ENCODE measurements around the gene RBM42. TPM values are rescaled to one million over a fixed set of nuclear protein-coding genes. Genes with fewer than 3 reads are reported as not detected.

Gene RBM42
- total and polyA plus RNA-seq, 9 of the 15 experiments (the other 6 are each of a cell fraction or from before 2014, with no cell fraction given), result 5.7 to 149 (median 32.4) TPM

DNA sequence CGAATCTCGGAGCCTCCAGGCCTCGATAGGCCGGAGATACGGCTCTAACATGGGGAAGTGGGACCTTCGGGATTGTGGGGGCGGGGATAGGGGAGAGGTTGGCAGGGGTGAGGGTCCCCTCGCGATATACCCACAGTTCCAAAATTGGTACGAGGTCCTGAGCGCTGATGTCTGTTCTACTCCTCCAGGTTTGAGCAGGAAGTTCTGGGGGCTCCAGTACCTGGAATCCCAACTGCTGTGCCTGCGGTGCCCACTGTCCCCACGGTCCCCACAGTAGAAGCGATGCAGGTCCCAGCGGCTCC, 447 bp downstream of the RBM42 start (continued):
- no peak for TF ChIP-seq POLR2A (conservative IDR thresholded peaks at IDR 0.05)
- no peak for TF ChIP-seq HMG20A (CRISPR knock-in tag; conservative IDR thresholded peaks at IDR 0.05)
- TF ChIP-seq ASH1L (IDR thresholded peaks at IDR 0.05; ENCODE audit: borderline replicate concordance, low read depth, partially characterized antibody), result no peak
- peak; percentile 35 for TF ChIP-seq ARID4B (CRISPR knock-in tag; IDR thresholded peaks at IDR 0.05)
- TF ChIP-seq, protein P1, sequence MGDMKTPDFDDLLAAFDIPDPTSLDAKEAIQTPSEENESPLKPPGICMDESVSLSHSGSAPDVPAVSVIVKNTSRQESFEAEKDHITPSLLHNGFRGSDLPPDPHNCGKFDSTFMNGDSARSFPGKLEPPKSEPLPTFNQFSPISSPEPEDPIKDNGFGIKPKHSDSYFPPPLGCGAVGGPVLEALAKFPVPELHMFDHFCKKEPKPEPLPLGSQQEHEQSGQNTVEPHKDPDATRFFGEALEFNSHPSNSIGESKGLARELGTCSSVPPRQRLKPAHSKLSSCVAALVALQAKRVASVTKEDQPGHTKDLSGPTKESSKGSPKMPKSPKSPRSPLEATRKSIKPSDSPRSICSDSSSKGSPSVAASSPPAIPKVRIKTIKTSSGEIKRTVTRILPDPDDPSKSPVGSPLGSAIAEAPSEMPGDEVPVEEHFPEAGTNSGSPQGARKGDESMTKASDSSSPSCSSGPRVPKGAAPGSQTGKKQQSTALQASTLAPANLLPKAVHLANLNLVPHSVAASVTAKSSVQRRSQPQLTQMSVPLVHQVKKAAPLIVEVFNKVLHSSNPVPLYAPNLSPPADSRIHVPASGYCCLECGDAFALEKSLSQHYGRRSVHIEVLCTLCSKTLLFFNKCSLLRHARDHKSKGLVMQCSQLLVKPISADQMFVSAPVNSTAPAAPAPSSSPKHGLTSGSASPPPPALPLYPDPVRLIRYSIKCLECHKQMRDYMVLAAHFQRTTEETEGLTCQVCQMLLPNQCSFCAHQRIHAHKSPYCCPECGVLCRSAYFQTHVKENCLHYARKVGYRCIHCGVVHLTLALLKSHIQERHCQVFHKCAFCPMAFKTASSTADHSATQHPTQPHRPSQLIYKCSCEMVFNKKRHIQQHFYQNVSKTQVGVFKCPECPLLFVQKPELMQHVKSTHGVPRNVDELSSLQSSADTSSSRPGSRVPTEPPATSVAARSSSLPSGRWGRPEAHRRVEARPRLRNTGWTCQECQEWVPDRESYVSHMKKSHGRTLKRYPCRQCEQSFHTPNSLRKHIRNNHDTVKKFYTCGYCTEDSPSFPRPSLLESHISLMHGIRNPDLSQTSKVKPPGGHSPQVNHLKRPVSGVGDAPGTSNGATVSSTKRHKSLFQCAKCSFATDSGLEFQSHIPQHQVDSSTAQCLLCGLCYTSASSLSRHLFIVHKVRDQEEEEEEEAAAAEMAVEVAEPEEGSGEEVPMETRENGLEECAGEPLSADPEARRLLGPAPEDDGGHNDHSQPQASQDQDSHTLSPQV (IDR thresholded peaks at IDR 0.05), result no peak
- no peak for TF ChIP-seq ZNF24 (IDR thresholded peaks at IDR 0.05)
- no peak for TF ChIP-seq POU5F1 (IDR thresholded peaks at IDR 0.05; ENCODE audit: borderline replicate concordance, low read depth, low read length, partially characterized antibody)
- no peak for TF ChIP-seq NEUROD1 (IDR thresholded peaks at IDR 0.05; ENCODE audit: borderline replicate concordance, low read depth, low read length, partially characterized antibody)
- TF ChIP-seq RBBP5 (IDR thresholded peaks at IDR 0.05; ENCODE audit: borderline replicate concordance, insufficient read depth, low read length, poor library complexity, severe bottlenecking), result no peak
- TF ChIP-seq ZNF174 (CRISPR knock-in tag; IDR thresholded peaks at IDR 0.05), result no peak
- no peak for TF ChIP-seq RBFOX2 (IDR thresholded peaks at IDR 0.05; ENCODE audit: low read depth, low read length)
- TF ChIP-seq ZNF589 (CRISPR knock-in tag; IDR thresholded peaks at IDR 0.05; ENCODE audit: low read depth), result no peak
- no peak for TF ChIP-seq MYC (IDR thresholded peaks at IDR 0.05; ENCODE audit: low read depth, low read length)
- 0 out of 2 replicates have a peak, but pooled peaks have one; percentile 4 for TF ChIP-seq MYC (CRISPR knock-in tag; IDR thresholded peaks at IDR 0.05; ENCODE audit: borderline replicate concordance, low read depth)
- no peak for TF ChIP-seq NFE2L1 (tag; IDR thresholded peaks at IDR 0.05; ENCODE audit: borderline replicate concordance, low read depth)
- TF ChIP-seq FUS (optimal IDR thresholded peaks at IDR 0.05; ENCODE audit: low read depth, low read length), result no peak
- no peak for TF ChIP-seq RBM22 (IDR thresholded peaks at IDR 0.05; ENCODE audit: low read depth, low read length, poor library complexity, severe bottlenecking)
- TF ChIP-seq TAF9B (IDR thresholded peaks at IDR 0.05; ENCODE audit: partially characterized antibody), result no peak
- no peak for TF ChIP-seq ZNF124 (CRISPR knock-in tag; IDR thresholded peaks at IDR 0.05)
- no peak for TF ChIP-seq ELF1 (tag; IDR thresholded peaks at IDR 0.05)

Measured in K562 (cell line).